Kidney glomerular epithelial cell (primary cell): ENCODE data around the gene MYO1D.
"Not testable (repeated sequence)": the region's sequence is repeated elsewhere in the genome, so short reads cannot be mapped to it uniquely, and the experiment has no call there.

Experiments used
- DNase-seq: peaks from one replicate; lab custom pipeline; 2025; lab: John Stamatoyannopoulos, UW

MYO1D gene

GRCh38 chr17:32731556-32732295 lies 145.2 kb downstream of the MYO1D start:
- DNase-seq, result no peak

GRCh38 chr17:32727681-32728080 lies 149.2 kb downstream of the MYO1D start:
- no peak for DNase-seq

- no peak for DNase-seq
These were observed 151.2 kb downstream of the MYO1D start for GRCh38 chr17:32725697-32726096.

- DNase-seq, result no peak
These were observed 153.5 kb downstream of the MYO1D start for GRCh38 chr17:32723310-32723955.

- no peak for DNase-seq
These were observed 154.2 kb downstream of the MYO1D start for GRCh38 chr17:32722733-32723132.

GRCh38 chr17:32720671-32721070 lies 156.3 kb downstream of the MYO1D start:
- DNase-seq, result peak; percentile 39

GRCh38 chr17:32719689-32720088 lies 157.2 kb downstream of the MYO1D start:
- DNase-seq, result no peak

GRCh38 chr17:32714922-32715321 lies 162.0 kb downstream of the MYO1D start:
- DNase-seq, result not testable (repeated sequence)

GRCh38 chr17:32714206-32714605 lies 162.7 kb downstream of the MYO1D start:
- DNase-seq, result not testable (repeated sequence)

- no peak for DNase-seq
These were observed 163.8 kb downstream of the MYO1D start for GRCh38 chr17:32713081-32713480.

- DNase-seq, result no peak
These were observed 167.4 kb downstream of the MYO1D start for GRCh38 chr17:32709562-32709961.

- DNase-seq, result no peak
These were observed 175.1 kb downstream of the MYO1D start for GRCh38 chr17:32701871-32702270.

- no peak for DNase-seq
These were observed 177.7 kb downstream of the MYO1D start for GRCh38 chr17:32699247-32699646.

- DNase-seq, result no peak
These were observed 178.9 kb downstream of the MYO1D start for GRCh38 chr17:32697728-32698625.

GRCh38 chr17:32696426-32696825 lies 180.5 kb downstream of the MYO1D start:
- DNase-seq, result no peak

- no peak for DNase-seq
These were observed 181.1 kb downstream of the MYO1D start for GRCh38 chr17:32695864-32696263.

- DNase-seq, result no peak
These were observed 183.6 kb downstream of the MYO1D start for GRCh38 chr17:32693194-32693897.

- DNase-seq, result no peak
These were observed 184.7 kb downstream of the MYO1D start for GRCh38 chr17:32692179-32692578.

GRCh38 chr17:32689348-32689747 lies 187.6 kb downstream of the MYO1D start:
- DNase-seq, result no peak

- no peak for DNase-seq
These were observed 188.7 kb downstream of the MYO1D start for GRCh38 chr17:32688221-32688620.

GRCh38 chr17:32684087-32684958 lies 192.6 kb downstream of the MYO1D start:
- DNase-seq, result no peak
